HUES64 (cell line): ENCODE data around the gene CFAP20DC.

ENCODE experiments used
- H3K27ac ChIP-seq: 2 replicates; pipeline ENCODE4 v1.7.0; 2013; ENCODE audit warnings: low read depth, low read length, inconsistent platforms
- H3K27me3 ChIP-seq: 2 replicates; pipeline ENCODE4 v1.6.1; 2013; ENCODE audit warnings: mild to moderate bottlenecking, low read length; ENCODE audit not compliant: insufficient read depth
- H3K36me3 ChIP-seq: 2 replicates; pipeline ENCODE4 v1.6.1; 2013; ENCODE audit warnings: mild to moderate bottlenecking, low read length; ENCODE audit not compliant: insufficient read depth
- H3K4me1 ChIP-seq: 2 replicates; pipeline ENCODE4 v1.6.1; 2013; ENCODE audit warnings: mild to moderate bottlenecking, low read length, moderate library complexity; ENCODE audit not compliant: insufficient read depth
- H3K4me3 ChIP-seq: 2 replicates; pipeline ENCODE4 v1.5.1; 2013; ENCODE audit warnings: mild to moderate bottlenecking, low read length, moderate library complexity
- H3K9ac ChIP-seq: 2 replicates; pipeline ENCODE4 v1.6.1; 2013; ENCODE audit warnings: mild to moderate bottlenecking, low read depth, low read length
- H3K9me3 ChIP-seq: 2 replicates; pipeline ENCODE4 v1.6.1; 2013; ENCODE audit warnings: low read depth, low read length; ENCODE audit not compliant: insufficient read depth
- WGBS: fragments of 150-250, 120-280 bp; methylation state at CpG from one replicate; pipeline ENCODE4 v1.1.7; 2013; ENCODE audit warnings: missing lambda C conversion rate; 5-methylcytosine and 5-hydroxymethylcytosine counted together

Gene CFAP20DC

DNA sequence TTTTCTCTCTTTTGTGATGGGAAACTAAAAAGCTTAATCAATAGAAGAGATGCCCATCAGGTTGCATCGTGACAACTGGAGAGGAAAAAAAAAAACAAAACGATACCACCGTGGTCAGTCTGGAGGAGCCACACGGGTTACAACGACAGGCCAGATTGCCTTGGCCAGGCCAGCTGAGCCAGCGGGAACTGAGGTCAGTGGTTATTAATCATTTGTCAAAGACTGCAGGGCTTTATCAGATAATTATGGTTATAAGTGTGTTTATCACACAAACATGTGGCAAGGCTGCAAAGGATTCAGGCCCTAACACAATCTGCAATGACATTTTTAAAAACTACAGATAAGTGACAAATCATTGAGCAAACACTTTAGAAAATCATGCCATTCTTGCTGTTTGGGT is 248.3 kb downstream of the CFAP20DC start:
- 93% methylated on average over 6 of the region's 6 CpGs for WGBS
- peaks cover 9% of the 10 kb centered on the region for H3K9me3 ChIP-seq

DNA sequence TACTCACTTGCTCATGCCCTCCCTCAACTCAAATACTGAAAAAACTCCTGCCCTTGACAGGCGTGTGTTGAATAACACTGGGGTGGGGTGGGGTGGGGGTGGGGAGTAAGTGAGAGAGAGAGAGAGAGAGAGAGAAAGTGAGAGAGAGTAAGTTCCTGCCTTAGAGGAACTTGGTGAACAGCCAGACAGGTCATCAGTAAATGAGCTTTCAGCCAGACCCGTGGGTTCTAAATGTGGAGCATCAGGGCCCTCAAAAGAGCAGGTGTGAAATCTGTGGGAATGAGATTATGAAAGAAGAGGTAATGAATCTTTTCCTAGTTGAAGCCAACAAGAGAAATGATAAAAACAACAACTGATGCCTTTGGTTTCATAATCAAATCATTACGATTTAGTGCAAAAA is 248.9 kb downstream of the CFAP20DC start:
- H3K27ac ChIP-seq: no peak overlapping the region
- WGBS: 65% methylated on average over 2 of the region's 3 CpGs

More for the DNA sequence above, 248.3 kb downstream of the CFAP20DC start:
- H3K4me3 ChIP-seq: no peak overlapping the region
- H3K9ac ChIP-seq: no peak overlapping the region
- no peaks in the 10 kb centered on the region for H3K4me1 ChIP-seq
- no peaks in the 10 kb centered on the region; the same call in 1 of the 2 replicates for H3K36me3 ChIP-seq
- no peak overlapping the region for H3K27ac ChIP-seq
- no peaks in the 10 kb centered on the region for H3K27me3 ChIP-seq

DNA sequence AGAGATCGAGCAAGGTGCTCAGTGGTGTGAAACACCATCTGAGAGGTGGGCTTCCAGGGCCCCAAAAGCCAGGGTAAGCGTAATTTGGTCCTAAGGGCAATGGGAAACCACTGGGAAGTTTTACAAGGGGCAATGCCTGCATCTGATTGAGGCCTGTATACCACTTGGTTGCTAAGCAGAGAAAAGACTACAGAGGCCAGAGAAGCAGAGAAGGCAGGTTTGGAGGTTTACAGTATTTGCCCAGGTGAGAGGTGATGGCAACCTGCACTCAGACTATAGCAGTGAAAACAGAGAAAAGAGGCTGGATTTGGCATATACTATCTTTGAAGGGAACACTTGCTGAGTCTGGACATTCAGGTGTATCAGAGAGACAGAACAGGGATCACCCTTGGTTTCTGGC is 249.8 kb downstream of the CFAP20DC start:
- 93% methylated on average over 2 of the region's 2 CpGs for WGBS
- Histone ChIP-seq H3K27me3 (no peaks in the 10 kb centered on the region), H3K4me1 (no peaks in the 10 kb centered on the region), H3K4me3 (no peak overlapping the region), H3K9me3 (no peaks in the 10 kb centered on the region), H3K9ac (no peak overlapping the region), H3K27ac (no peak overlapping the region), H3K36me3 (no peaks in the 10 kb centered on the region)

More for the DNA sequence above, 248.9 kb downstream of the CFAP20DC start:
- H3K4me3 ChIP-seq: no peak overlapping the region
- H3K27me3 ChIP-seq: no peaks in the 10 kb centered on the region
- H3K9ac ChIP-seq: no peak overlapping the region
- H3K4me1 ChIP-seq: no peaks in the 10 kb centered on the region
- no peaks in the 10 kb centered on the region; the same call in 1 of the 2 replicates for H3K36me3 ChIP-seq
- peaks cover 3% of the 10 kb centered on the region for H3K9me3 ChIP-seq

DNA sequence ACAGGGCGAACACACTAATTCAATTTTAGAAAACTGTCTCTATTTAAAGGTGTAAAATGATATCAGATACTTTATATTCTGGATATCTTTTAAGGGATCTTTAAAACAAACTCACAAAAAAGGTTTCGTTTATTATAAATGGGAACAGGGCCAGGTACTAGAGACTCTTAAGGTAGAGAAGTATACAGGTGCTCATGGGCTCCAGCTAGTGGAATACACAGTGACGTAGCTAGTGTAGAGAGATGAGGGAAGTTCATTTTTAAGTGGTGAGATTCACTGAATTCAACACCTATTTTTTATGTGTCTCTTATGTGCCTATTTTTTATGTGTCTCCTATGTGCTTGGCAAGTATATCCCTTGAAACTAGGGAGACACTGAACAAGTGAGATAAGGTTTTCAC is 250.6 kb downstream of the CFAP20DC start:
- H3K9me3 ChIP-seq: no peaks in the 10 kb centered on the region
- H3K4me1 ChIP-seq: no peaks in the 10 kb centered on the region
- 83% methylated on average over 2 of the region's 3 CpGs for WGBS
- H3K27ac ChIP-seq: no peak overlapping the region
- H3K27me3 ChIP-seq: no peaks in the 10 kb centered on the region
- no peak overlapping the region for H3K4me3 ChIP-seq
- H3K9ac ChIP-seq: no peak overlapping the region
- H3K36me3 ChIP-seq: no peaks in the 10 kb centered on the region

DNA sequence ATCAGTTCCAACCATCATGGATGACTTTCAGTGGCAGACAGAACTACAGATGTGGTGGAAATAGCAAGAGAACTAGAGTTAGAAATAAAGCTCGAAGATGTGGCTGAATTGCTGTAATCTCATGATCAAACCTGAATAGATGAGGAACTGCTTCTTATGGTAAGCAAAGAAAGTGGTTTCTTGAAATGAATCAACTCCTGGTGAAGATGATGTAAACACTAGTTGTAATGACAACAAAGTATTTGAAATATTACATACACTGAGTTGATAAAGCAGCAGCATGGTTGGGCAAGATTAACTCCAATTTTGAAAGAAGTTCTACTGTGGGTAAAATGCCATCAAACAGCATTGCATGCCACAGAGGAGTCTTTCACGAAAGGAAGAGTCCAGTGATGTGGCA is 251.5 kb downstream of the CFAP20DC start:
- Histone ChIP-seq H3K27ac (no peak overlapping the region), H3K9ac (no peak overlapping the region), H3K4me1 (no peaks in the 10 kb centered on the region), H3K27me3 (no peaks in the 10 kb centered on the region), H3K9me3 (no peaks in the 10 kb centered on the region), H3K36me3 (no peaks in the 10 kb centered on the region), H3K4me3 (no peak overlapping the region)
- 92% methylated on average over 2 of the region's 2 CpGs for WGBS

DNA sequence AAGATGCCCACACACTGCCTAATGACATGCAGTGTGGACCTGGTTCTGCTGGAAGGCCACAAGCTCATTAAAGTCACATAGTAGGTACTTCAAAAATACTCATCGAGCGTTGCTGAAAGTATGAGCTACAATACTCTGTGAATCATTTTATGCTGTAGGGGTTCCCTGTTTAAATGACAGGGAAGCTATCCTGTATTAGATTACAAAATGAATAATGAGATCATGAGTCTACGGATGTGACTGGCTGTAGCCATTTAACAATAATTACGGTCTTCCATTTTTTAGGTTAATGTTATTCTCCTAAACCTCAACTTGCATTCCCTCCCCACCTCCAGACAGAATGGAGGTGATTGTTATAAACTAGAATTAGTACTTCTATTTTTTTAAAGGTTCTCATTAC is 255.1 kb downstream of the CFAP20DC start:
- no peak overlapping the region for H3K4me3 ChIP-seq
- no peak overlapping the region for H3K27ac ChIP-seq
- no peaks in the 10 kb centered on the region for H3K9me3 ChIP-seq
- H3K36me3 ChIP-seq: no peaks in the 10 kb centered on the region
- WGBS: 100% methylated on average over 3 of the region's 4 CpGs
- H3K27me3 ChIP-seq: no peaks in the 10 kb centered on the region
- H3K4me1 ChIP-seq: peaks cover 4% of the 10 kb centered on the region; the same call in 1 of the 2 replicates
- no peak overlapping the region for H3K9ac ChIP-seq

DNA sequence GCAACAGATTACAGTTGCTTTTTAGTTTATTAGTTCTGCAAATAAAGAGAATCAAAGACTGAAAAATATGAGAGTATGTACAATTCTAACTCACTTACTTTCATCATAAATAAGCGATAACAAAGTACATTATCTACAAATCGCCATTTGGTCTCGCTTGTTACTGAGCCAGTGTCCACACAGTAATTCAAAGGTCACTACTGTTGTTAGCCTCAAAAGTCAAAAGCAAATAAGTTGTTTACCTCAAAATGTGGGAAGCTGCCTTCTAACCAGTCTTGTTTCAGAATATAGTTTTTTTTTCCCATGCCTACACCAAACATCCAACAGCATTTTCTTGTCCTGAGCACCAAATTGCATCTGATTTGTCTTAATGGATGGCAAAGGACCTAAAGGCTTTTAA is 255.9 kb downstream of the CFAP20DC start:
- Histone ChIP-seq H3K9me3 (no peaks in the 10 kb centered on the region), H3K4me1 (peaks cover 12% of the 10 kb centered on the region), H3K27me3 (no peaks in the 10 kb centered on the region), H3K4me3 (no peak overlapping the region), H3K36me3 (no peaks in the 10 kb centered on the region), H3K9ac (no peak overlapping the region), H3K27ac (no peak overlapping the region)
- WGBS: 96% methylated on average over 3 of the region's 3 CpGs

DNA sequence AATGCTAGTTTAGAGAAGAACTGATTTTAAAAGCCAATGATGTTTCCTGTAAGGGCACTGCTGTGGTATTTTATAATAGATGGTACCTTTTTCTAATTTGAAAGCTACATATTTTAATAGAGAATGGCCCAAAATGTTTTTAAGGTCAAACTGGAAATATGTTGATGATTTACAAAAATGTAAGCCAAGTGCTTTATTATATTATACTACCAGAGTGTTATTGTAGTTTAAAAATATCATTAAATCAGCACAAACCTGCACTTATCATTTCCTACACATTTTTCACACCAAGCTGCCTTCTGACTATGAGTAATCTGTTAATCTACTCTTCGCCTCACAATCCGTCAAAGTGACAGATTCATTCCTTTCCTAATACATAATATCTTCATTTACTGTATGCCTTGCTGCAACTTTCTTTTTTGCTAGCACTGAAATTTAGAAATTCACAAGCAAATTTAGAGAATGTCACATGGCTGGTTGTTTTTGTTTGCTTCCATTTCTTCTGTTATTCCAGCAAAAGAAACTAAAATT is 256.8 kb downstream of the CFAP20DC start:
- Histone ChIP-seq H3K27ac (no peak overlapping the region), H3K36me3 (no peaks in the 10 kb centered on the region), H3K4me1 (peaks cover 12% of the 10 kb centered on the region), H3K9ac (no peak overlapping the region), H3K27me3 (no peaks in the 10 kb centered on the region), H3K4me3 (no peak overlapping the region), H3K9me3 (no peaks in the 10 kb centered on the region)
- WGBS: 91% methylated on average over 2 of the region's 2 CpGs

DNA sequence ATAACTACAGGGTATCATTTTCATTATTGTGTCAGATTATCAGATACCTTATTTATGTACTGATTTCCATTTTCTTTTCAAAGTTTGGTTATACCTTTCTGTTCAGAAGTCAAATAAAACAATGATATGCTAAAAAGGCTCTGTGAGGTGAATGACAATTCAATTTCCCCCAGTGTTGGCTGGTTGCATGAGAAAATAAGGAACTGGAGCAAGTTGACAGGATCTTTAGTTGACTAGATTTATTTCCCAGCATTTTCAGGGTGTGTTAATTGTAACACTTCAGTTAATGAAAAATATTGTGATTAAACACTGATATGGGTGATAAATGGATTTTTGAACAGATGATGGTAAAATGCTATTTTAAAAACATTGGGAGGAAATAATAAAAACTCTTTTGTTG is 260.4 kb downstream of the CFAP20DC start:
- Histone ChIP-seq H3K9me3 (no peaks in the 10 kb centered on the region), H3K36me3 (no peaks in the 10 kb centered on the region), H3K4me3 (no peak overlapping the region), H3K9ac (no peak overlapping the region), H3K4me1 (peaks cover 23% of the 10 kb centered on the region), H3K27me3 (no peaks in the 10 kb centered on the region), H3K27ac (no peak overlapping the region)

DNA sequence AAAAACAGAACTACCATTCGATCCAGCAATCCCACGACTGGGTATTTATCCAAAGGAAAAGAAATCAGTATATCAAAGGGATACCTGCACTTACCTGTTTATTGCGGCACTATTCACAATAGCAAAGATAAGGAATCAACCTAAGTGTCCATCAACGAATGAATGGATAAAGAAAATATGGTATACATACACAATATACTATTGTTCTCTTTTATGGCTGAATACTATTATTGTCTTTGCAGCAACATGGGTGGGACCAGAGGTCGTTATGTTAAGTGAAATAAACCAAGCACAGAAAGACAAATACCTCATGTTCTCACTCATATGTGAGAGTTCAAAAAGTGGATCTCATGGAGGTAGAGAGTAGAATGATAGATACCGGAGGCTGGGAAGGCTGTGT is 264.9 kb downstream of the CFAP20DC start:
- peaks cover 12% of the 10 kb centered on the region for H3K9me3 ChIP-seq
- 96% methylated on average over 3 of the region's 6 CpGs for whole genome bisulfite sequencing

DNA sequence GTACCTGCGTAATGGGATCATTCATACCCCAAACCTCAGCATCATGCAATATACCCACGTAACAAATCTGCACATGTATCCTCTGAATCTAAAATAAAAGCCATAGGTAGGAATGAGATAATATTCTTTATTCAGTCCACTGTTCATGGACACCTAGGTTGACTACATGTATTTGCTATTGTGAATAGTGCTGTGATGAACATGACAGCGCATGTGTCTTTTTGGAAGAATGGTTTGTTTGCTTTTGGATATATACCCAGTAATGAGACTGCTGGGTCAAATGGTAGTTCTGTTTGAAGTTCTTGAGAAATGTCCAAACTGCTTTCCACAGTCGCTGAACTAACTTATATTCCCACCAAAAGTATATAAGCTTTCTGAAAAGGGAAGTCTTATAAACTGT is 265.4 kb downstream of the CFAP20DC start:
- Histone ChIP-seq H3K36me3 (no peaks in the 10 kb centered on the region), H3K4me3 (no peak overlapping the region), H3K27ac (no peak overlapping the region), H3K4me1 (peaks cover 16% of the 10 kb centered on the region), H3K9ac (no peak overlapping the region), H3K9me3 (peaks cover 17% of the 10 kb centered on the region), H3K27me3 (no peaks in the 10 kb centered on the region)
- over 99% methylated on average over 3 of the region's 4 CpGs for WGBS

More for the DNA sequence above, 264.9 kb downstream of the CFAP20DC start:
- no peak overlapping the region for H3K27ac ChIP-seq
- no peaks in the 10 kb centered on the region for H3K36me3 ChIP-seq
- H3K4me1 ChIP-seq: peaks cover 21% of the 10 kb centered on the region
- H3K9ac ChIP-seq: no peak overlapping the region
- no peak overlapping the region for H3K4me3 ChIP-seq
- H3K27me3 ChIP-seq: no peaks in the 10 kb centered on the region

DNA sequence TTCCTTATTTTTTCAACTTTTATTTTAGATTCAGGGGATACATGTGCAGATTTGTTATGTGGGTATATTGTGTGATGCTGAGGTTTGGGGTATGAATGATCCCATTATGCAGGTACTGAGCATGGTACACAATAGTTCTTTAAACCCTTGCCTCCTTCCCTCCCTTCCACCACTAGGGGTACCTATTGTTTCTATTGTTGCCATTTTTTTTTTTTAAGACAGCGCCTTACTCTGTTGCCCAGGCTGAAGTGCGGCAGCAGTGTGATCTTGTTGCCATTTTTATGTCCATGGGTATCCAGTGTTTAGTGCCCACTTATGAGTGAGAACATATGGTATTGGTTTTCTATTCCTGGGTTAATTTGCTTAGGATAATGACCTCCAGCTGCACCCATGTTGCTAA is 266.0 kb downstream of the CFAP20DC start:
- Histone ChIP-seq H3K36me3 (no peaks in the 10 kb centered on the region), H3K4me3 (no peak overlapping the region), H3K27ac (no peak overlapping the region), H3K9me3 (peaks cover 22% of the 10 kb centered on the region), H3K27me3 (no peaks in the 10 kb centered on the region), H3K9ac (no peak overlapping the region), H3K4me1 (peaks cover 11% of the 10 kb centered on the region; the same call in 1 of the 2 replicates)
- WGBS: 95% methylated on average over 2 of the region's 2 CpGs
